Measurements from ENCODE around the gene ANO7.

DNA sequence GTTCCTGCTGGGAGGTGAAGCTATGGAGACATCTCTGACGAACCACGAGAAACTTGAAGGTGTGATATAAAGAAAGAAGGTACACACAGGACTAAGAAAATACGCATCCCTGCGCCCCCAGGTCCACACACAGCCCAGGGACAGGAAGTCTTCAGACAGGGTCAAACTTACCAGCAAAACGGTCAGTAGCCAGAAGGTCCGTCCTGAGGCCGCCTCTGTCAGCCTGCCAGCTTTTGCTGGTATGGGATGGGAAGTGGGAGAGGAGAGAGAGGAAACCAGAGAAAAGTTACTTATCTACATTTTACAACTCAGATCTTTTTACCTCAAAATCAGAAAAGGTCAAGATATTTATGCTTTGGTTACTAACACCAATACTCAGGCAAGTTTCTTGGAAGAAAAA is 79.8 kb downstream of the ANO7 start:
- TF ChIP-seq CTCF (IDR thresholded peaks at IDR 0.05) (no peak), POLR2AphosphoS5 (IDR thresholded peaks at IDR 0.05) (no peak), POLR2A (IDR thresholded peaks at IDR 0.05) (no peak)

All from suprapubic skin (tissue), 4 donors.